Glomerular visceral epithelial cell (primary cell): ENCODE results near the gene CFAP74.
"Not testable (repeated sequence)": the region's sequence is repeated elsewhere in the genome, so short reads cannot be mapped to it uniquely, and the experiment has no call there.

Experiments used
- DNase-seq: peaks from one replicate; pipeline ENCODE4 v3.0.0-alpha.2; 2016; ENCODE audit errors: extremely low spot score

Gene CFAP74

GRCh38 chr1:1947493-1947892 is 56.1 kb downstream of the CFAP74 start:
- no peak for DNase-seq

DNA sequence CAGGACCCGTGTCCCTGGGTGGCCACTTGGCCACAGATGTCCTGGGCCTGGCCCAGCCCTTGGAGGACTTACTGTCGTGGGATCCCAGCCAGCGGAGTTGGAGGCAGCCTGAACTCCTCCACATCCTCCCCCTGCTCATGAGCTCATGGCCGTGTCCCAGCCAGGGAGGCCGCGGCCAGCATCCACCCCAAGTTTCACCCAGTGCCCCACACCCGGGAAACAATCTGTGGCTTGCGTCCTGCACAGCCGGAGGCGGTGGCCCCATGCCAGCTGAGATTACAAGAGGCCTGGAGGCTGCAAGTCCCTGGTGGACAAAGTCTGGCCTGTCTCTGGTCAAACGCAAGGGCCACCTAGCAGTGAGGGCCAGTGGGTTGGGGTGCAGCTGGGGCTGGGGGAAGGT is 57.0 kb downstream of the CFAP74 start:
- no peak for DNase-seq

DNA sequence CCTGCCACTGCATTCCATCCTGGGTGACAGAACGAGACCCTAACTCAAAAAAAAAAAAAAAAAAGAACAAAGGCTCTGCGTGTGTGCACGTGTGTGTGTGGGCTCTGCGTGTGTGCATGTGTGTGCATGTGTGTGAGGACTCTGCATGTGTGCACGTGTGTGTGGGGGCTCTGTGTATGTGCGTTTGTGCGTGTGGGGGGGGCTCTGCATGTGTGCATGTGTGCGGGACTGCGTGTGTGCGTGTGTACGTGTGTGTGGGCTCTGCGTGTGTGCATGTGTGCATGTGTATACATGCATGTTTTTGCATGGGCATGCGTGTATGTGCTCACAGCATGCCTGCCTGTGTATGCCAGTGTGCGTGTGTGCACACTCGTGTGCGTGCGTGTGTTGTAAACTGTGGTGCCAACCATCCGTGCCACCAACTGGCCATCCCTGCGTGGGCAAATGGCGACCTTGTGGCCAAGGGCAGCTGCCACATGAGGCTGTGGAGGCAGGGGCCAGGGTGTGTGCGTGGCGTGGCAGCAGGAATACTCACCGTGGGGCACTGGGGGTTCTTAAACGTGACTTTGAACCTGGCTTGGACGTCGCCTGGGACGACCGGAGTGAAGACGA is 57.7 kb downstream of the CFAP74 start:
- DNase-seq = no peak

DNA sequence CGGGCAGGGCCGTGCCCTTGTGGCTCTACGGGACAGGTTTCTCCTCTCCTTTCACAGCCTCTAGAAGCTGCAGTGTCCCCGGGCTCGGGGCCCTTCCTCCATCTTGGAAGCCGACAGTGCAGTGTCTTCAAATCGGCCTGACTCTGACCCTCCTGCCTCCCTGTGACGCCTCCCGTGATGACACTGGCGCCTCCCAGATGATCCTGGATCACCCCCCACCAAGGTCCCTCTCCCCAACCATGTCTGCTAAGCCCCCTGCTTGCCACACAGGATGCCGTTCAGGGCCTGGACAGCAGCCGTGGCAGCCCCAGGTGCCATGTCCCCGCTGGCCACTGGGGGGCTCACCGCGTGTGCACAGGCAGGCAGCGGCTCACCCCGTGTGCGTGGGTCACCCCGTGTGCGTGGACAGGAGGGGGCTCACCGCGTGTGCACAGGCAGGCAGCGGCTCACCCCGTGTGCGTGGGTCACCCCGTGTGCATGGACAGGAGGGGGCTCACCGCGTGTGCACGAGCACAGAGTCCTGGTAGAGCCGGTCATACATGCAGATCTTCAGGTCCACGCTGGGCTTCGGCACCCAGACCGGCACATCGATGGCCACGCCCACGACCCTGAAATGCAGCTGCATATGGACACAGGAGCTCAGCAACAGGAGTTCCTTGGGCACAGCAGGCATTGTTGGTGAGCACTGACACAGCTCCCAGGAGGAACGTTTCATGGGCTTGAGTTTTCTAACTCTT is 59.6 kb downstream of the CFAP74 start:
- DNase-seq = peak; percentile 31

- DNase-seq = no peak
Measured at GRCh38 chr1:1942753-1943656, 60.6 kb downstream of the CFAP74 start.

DNA sequence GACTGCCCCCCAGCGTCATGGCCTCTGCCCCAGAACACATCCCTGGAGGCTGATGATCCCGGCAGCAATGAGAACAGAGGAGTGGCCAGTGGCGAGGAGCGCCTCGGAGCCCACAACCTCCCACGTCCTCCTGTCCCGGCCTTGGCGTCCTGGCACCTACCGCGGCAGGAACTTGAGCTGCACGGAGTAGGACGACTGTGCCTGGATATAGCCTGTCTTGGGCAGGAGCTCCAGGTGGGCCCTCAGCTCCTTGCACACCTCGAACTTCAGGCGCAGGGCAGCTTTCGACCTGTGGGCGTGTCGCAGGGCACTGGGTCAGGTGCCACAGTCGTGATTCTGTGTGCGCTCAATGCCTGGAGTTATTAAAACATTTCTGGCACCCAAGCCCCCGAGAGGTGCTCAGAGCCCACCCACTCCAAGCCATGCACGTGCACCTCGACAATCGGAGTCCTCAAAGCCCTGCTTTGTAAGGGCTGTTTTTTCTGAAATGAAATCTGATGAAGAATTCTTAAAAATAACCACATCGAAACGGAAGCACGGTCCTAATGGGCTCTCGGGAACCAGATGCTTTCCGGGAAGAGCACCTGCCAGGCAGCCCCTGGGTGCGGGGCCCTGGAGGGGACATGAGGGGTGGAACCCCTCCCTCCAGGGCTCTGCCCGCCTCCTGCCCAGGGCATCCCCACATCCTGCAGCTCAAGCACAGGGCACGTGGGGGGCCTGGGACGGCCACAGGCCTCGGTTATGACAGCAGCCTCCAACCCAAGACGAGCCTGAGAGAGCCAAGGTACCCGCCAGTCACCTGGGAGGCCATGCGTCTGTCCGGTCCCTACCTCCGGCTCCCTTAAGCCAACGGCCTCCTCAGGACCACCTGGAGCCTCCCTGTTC is 61.5 kb downstream of the CFAP74 start:
- no peak for DNase-seq

DNA sequence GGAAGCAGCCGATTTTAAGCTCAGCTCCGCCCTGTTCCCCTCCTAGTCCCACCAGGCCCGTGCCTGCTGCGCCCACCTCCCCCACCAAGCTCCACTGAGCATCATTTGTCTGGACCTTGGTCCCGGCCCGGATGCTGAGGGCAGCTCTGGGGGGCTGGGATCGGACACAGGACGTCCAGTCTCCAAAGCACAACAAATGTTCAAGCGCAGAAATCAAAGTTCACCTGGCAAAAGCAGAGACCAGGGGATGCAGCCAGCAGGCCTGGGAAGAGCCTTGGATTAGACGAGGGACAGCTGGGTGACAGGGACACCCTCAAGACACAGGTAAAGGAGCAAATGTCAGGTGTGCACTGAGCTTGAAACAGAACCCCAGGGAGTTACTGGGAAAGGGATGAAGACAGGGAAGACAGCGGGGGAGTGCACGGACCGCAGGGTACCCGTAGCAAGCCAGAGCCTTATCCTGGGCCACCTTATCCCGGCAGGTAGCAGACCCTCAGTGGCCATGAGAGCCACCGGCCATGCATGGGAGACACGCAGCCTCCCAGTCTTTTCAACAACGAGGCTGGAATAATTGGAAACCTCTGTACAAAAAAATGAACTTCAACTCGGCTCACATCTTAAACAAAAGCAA is 62.3 kb downstream of the CFAP74 start:
- DNase-seq = no peak

DNA sequence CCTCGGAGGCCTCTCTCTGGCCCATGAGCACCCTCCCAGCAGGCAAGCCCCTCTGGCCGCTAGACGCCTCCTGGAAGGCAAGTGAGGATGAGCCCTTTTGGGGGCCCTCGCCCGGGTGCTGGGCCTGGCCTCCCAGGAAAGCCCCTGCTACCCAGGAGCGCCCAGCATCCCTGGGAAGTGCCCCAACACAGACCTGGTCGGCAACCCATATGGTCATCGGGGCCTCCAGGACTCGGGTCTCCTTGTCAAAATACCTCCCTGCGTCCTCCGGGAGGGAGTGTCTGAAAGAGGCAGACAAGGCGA is 63.5 kb downstream of the CFAP74 start:
- DNase-seq = no peak

DNA sequence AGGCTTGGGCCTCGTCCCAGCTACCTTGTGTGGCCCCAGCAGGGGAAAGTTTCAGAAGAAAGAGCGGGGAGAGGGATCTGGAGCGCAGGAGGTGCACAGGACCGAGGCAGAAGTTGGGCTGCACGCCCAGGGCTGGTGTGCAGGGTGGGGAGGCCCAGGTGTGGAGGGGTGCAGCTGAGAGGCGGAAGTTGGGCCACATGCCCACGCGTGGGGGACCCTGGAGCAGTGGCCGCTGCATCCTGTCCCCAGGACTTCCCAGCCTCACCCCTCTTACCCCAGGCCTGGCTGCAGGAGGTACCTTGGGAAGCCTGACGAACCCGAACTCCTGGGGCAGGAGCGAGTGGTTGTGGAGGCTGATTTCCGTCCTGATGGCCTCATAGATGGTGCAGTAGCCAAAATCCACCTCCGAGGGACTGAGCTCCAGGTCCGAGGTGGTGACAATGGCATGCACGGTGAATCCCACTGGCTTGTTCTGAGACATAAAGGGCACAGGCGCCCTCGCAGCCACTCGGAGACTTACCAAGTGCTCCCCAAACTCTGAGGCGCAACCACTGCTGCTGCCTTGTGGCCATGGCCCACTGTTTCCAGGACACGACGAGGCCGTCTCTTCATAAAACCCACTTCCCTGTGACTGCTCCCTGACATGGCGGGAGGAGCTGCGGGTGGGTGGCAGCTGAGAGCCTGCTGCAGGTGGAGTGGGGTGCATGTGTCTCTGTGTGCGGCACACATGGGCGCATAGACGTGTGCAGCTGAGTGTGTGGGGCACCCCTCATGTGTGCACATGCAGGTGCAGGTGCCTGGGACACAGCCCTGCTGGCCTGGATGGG is 64.1 kb downstream of the CFAP74 start:
- no peak for DNase-seq

DNA sequence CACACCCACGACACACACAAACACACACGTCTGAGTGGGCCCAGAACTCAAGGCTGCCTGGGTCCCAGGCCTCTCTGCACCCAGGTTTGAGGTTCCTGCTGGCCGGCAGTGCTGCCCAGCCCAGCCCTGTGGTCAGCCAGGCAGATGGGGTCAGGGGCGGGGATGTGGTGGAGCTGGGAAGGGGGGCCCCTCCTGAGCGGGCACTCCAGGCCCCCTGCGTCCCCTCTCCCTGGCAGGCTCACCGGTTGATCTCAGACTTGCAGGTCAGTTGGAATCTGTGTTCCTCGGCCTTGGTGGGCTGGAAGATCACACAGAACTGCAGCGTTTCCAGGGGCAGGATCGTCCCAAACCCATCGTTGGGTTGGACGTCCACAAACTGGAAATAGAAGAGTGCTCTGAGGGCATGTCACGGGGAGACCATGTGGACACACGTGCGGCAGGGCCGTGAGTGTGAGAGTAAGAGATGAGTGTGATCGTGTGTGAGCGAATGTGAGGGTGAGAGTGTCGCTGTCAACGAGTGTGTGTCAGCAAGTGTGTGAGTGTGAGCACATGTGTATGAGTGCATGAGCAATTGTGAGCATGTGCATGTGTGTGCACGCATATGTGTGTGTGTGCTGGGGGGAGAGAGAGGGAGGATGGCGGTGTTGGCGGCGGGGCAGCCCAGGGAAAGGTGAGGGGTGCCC is 64.8 kb downstream of the CFAP74 start:
- DNase-seq = no peak

DNA sequence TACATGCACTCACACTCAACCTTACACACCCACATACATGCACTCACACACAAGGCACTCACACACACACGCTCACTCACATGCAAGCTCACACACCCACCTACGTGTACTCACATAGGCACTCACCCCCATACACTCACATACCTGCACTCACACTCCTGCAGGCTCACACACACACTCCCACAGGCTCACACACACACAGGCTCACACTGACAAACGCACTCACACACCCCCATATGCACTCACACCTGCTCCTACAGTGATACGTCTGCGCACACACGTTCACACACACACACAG is 65.4 kb downstream of the CFAP74 start:
- no peak for DNase-seq

DNA sequence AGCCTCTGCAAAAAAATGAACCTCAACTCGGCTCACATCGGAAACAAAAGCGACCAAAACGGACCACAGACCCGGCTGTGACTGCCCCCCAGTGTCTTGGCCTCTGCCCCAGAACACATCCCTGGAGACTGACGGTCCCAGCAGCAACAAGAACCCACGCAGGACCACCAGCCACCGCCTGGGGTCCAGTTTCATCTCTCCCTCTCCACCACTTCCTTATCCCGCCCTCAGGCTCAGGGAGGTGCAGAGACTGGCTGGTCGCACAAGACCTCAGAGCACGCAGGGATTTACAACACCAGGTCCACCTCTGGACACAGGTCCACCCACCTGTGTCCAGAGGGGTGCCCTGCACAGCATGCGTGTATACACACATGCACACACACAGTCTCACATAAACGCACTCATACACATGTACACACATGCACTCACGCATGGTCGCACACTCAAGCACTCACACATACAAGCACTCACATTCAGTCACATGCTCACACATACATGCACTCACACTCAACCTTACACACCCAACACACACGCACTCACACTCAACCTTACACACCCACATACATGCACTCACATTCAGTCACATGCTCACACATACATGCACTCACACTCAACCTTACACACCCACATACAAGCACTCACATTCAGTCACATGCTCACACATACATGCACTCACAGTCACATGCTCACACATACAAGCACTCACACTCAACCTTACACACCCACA is 65.9 kb downstream of the CFAP74 start:
- DNase-seq = no peak

DNA sequence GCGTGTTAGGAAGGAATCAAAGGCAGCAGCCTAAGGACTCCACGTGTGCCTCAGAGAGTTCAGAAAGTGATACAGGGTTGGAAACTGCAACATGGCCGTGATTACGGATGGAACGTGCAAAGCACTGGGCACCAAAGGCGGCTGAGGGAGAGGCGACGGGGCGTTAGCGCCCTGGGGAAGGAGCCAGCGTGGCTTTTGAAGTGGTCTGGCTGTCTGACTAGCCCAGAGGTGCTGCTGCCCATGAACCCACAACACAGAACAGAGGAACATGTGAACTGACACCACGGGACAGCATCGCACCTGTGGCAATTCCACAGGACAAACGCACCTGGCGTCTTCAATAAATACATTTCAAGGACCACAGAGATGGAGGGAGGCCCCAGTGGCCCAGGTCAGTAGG is 66.5 kb downstream of the CFAP74 start:
- DNase-seq = no peak

DNA sequence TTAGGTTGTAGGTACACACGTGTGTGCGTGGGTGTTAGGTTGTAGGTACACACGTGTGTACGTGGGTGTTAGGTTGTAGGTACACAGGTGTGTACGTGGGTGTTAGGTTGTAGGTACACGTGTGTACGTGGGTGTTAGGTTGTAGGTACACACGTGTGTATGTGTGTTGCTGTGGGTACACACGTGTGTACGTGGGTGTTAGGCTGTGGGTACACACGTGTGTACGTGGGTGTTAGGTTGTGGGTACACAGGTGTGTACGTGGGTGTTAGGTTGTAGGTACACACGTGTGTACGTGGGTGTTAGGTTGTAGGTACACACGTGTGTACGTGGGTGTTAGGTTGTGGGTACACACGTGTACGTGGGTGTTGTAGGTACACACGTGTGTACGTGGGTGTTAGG is 68.7 kb downstream of the CFAP74 start:
- DNase-seq = not testable (repeated sequence)

DNA sequence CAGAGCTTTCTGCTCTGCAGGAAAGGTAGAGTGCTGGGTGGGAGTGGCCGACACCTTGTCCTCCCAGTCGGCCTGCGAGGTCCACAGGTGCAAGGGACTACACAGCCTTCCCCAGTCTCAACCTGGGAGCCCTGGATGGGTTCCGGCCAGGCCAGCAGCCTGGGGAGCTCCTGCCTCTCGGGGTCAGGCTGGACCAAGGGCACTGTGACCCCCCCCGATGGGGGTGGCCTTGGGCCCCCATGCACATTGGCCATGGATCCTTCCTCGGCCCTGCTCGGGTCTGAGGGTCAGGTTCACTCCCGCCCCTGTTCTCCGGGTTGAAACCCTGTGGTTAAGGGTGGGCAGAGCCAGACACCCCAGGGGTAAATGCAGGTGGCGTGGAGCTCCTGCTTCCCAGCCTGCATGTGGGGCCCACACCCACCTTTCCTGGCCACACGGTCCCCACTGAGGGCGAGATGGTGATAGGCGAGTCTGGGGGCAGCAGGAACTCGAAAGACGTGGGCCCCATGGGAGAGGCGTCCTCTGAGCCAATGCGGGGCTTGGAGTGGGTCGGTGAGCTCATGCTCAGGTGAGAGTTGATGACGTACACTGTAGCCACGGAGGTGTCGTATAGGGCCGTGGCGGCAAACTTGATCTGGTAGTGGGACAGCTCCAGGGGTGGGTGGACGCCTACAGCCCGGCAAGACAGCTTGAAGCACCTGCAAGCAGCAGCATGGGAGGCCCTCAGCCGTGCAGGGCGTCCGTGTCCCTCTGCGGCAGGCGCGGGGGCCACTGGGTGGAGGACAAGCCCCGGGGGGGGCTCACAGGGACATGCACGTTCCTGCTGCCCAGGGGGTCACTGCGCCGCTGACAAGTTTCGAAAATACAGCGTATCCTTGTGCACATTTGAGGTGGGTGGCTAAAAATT is 73.7 kb downstream of the CFAP74 start:
- DNase-seq = no peak

DNA sequence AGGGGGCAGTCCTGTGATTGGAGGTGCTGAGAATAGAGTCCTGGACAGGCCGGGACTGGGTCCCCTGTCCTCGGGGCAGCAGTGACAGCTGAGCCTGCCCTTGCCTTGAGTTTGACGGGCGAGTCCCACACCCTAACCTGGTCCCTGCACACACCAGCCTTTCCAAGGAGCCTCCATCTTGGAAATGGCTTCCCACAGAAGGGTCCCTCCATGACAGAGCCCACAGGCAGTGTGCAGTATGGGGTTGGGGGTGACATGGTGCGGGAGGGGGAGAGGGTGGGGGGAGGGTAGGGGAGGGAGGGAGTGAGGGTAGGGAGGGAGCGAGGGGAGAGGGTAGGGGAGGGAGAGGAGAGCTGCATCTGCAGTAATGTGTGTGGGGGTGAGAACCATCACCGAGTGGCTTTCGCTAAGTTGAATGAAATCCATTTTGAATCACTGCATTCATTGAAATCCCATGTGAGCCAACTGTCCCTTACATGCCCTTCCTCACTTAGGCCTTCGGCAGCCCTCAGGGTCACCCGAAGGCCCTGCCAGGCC is 74.4 kb downstream of the CFAP74 start:
- no peak for DNase-seq

DNA sequence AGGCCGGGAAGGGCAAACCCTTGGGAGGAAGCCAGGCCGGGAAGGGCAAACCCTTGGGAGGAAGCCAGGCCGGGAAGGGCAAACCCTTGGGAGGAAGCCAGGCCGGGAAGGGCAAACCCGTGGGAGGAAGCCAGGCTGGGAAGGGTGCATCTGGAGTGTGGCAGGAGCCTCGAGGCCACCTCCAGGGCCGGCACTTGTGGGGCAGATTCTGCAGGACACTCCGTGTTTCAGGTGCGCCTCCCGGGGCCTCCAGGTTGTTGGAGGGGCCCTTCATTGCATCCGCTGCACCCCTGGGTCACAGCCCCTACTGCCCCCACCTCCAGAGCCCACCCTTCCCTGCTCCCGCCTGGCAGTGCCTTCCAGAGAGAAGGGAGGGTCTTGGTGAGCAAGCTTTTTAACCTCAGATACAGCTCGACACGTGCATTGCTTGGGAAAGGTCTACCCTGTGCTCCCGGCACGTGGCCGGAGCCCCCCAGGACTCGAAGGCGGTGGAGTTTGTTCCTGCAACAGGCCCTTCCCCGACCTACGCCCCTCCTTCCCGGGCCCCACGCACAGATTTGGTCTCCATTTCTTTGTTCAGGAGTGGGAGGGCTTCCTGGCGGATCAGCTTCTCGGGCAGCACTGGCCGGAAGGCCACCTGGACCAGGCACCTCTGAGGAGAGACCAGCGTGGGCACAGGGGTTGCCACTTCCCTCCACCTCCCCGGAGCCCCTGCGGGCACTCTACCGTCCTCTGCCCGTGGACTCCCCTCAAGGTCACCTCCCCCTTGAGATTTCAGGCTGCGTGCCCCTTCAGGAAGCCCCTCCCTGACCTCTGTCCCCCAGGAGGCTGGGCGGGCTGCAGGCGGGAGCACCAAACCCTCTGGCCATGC is 75.1 kb downstream of the CFAP74 start:
- no peak for DNase-seq
